Measurements from ENCODE around the gene PRKCB. TPM values are rescaled to one million over a fixed set of nuclear protein-coding genes. Genes with fewer than 3 reads are reported as not detected.

The PRKCB gene
- total and polyA plus RNA-seq, 2 of the 8 experiments (the other 6 are each of a cell fraction or from before 2014, with no cell fraction given), result 7.1 to 12.1 TPM

DNA sequence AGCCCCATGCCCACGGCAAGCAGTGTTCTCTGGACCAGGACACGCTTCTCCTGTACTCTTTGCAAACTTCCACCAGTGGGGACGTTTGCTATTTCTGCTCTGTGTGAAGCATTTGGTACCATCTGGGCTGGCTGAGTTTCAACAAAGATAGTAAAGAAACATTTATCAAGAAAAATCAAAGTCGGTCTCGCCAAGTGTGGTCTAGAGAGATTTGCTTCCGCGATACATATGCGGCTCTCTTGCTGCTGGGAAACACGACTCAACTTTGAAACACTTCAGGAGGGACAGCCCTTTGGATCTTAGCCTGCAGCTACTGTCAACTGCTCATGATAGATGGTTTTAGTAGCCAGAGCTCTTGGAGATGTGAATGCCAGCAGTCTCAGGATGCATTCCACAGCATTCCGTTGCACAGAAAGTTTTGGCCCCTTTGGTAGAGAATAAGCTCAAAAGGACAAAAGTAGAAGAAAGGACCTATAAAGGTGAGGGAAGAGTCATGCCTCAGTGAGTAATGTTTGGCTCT, 252.2 kb downstream of the PRKCB start (continued):
- TF ChIP-seq, protein P1, sequence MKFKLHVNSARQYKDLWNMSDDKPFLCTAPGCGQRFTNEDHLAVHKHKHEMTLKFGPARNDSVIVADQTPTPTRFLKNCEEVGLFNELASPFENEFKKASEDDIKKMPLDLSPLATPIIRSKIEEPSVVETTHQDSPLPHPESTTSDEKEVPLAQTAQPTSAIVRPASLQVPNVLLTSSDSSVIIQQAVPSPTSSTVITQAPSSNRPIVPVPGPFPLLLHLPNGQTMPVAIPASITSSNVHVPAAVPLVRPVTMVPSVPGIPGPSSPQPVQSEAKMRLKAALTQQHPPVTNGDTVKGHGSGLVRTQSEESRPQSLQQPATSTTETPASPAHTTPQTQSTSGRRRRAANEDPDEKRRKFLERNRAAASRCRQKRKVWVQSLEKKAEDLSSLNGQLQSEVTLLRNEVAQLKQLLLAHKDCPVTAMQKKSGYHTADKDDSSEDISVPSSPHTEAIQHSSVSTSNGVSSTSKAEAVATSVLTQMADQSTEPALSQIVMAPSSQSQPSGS (IDR thresholded peaks at IDR 0.05; ENCODE audit: low read length), result no peak
- TF ChIP-seq POU5F1 (IDR thresholded peaks at IDR 0.05; ENCODE audit: low read depth, low read length), result no peak
- no peak for TF ChIP-seq FOSL1 (IDR thresholded peaks at IDR 0.05; ENCODE audit: insufficient read depth, low read depth, low read length)
- no peak for TF ChIP-seq RFX5 (IDR thresholded peaks at IDR 0.05; ENCODE audit: borderline replicate concordance, low read depth, low read length)
- TF ChIP-seq TCF12 (IDR thresholded peaks at IDR 0.05; ENCODE audit: low read depth, low read length), result no peak
- no peak for TF ChIP-seq TAF7 (optimal IDR thresholded peaks at IDR 0.05; ENCODE audit: borderline replicate concordance, low read depth, low read length)
- no peak for TF ChIP-seq CBX5 (IDR thresholded peaks at IDR 0.05; ENCODE audit: low read depth, low read length)
